NAMALWA (cell line): ENCODE results near the gene PRKCE.

Source experiments
- DNase-seq: peaks from one replicate; pipeline ENCODE4 v3.0.0-alpha.2; 2015; ENCODE audit warnings: low spot score

The PRKCE gene

GRCh38 chr2:46045888-46046287 is 394.4 kb downstream of the PRKCE start:
- DNase-seq = no peak

DNA sequence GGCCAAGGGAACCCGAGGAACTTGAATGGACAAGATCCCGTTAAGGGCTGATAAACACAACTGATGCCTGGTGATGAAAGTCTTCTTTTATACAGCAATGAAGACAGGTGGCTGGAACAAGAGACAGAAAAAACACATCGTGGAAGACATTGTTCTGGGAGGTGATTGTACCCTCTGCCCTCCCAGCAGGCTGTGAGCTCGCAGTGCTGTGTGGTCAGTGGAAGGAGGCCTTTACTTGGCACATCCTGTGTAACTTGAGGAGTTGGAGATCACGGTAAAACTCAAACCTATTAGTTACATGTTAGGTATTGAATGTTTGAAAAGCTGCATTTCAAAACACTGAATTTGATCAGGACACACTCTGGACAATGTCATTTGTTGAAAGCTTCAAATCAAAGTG is 395.8 kb downstream of the PRKCE start:
- DNase-seq = no peak

DNA sequence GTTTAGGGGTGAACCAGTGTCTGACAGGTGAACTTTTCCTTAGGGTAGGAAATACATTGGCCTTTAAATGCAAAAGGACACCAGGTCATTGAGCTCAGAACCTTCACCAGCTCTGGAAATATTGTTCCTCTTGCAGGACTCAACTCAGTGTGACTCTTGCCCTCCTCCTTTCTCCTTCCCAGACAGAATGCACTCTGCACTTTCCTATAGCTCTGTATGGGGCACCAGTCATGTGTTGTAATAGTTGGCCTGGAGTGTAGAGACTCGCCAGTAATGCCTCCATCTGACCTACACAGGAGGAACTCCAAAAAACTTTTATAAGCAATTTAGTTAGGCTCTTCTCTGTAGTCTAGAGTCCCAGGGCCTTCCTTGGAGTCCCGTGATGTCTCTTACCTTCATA is 397.2 kb downstream of the PRKCE start:
- no peak for DNase-seq

- DNase-seq = no peak
Measured at GRCh38 chr2:46050027-46050426, 398.6 kb downstream of the PRKCE start.

- no peak for DNase-seq
Measured at GRCh38 chr2:46050489-46050888, 399.0 kb downstream of the PRKCE start.

DNA sequence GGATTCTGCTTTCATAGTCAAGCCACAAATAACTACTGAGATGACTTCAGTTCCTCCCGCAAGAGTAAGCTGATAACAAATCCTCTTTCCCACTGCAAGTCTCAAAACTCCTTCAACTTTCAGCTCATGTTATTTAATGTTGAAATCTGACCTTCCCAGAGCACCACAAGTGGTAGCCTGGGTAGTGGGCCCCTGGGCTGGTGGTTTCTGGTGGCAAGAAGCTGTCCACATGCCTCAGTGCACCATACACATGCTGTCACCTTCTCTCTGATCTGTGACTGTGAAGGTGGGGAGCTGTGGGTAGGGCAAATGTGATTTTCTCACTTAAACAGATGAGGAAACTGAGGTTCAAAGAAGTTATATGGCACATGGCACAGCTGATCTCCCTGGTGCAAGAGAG is 399.6 kb downstream of the PRKCE start:
- no peak for DNase-seq

DNA sequence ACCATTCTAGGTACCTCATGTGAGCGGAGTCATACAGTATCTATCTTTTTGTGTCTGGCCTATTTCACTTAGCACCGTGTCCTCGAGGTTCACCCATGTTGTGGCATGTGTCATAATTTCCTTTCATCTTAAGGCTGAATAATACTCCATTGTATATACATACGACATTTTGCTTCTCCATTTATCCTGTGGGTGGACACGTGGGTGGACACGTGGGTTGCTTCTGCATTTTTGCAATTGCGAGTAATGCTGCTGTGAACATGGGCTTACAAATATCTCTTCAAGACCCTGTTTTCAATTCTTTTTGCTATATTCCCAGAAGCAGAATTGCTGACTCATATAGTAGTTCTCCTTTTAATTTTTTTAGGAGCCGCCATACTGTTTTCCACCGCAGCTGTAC is 402.1 kb downstream of the PRKCE start:
- DNase-seq = no peak

- no peak for DNase-seq
Measured at GRCh38 chr2:46056541-46056940, 405.1 kb downstream of the PRKCE start.

DNA sequence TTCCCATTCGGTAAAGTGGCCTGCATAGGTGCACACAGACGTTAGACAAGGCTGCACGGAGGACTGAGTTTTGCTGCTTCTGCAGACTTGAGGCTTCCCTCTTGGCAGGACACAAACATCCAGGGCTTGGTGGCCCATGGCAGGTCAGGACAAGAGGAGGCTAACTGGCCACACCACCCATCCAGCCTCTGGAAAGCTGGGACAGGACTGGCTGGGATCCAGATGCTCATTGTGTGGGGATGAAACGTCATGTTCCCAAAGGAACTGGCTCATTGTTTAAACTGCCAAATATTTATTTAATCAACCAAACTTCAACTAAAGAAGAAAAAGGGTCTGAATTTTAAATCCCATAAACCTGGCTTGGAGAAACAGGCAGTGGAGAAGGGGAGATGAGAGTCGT is 406.7 kb downstream of the PRKCE start:
- no peak for DNase-seq

DNA sequence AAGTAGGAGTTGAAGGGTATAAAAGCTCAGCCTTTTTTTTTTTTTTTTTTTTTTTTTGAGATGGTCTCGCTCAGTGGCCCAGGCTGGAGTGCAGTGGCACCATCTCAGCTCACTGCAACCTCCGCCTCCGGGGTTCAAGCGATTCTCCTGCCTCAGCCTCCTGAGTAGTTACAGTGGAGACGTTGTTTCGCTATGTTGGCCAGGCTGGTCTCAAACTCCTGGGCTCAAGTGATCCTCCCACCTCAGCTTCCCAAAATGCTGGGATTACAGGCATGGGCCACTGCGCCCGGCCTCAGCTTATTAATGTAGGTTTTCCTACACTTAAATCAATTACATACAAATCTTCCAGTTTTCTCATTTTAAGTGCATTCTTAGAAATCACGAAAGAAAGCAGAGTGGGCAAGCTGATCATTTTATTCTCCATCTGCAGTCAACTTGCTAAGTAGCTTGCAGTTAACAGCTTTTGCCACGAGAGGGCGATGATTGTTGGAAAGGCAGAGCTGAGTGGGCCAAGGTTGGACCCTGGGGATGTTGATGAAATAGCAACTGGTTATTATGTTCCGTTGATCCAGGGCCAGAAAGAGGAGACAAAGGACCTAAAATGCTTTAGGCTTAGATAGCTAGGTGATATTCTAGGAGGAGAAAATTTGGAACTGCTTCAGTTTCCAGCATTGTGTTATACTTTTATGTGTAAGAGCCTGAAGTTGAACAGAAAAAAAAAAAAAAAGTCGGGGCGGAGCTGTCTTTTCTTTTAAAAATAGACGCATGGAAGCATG is 411.4 kb downstream of the PRKCE start:
- peak; percentile 84 for DNase-seq

- DNase-seq = no peak
Measured at GRCh38 chr2:46064396-46064795, 412.9 kb downstream of the PRKCE start.

DNA sequence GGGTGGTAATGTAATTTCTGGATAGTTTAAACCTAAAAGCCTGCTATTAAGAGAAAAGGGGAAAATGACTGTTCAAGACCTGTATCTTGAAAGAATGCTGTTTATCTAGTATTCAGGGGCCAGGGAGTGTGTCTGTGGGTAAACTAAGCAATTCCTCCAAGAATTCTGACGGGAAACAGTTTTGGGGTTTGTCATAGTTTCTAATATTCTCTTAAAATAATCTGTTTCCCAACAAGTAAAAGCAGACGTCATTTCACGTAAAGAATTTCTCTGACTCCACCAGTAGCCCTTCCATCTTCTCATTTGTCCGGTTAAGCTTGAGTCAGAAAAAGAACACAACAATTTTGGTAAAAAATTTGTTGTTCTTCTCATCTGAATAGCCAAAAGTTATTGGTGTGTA is 413.7 kb downstream of the PRKCE start:
- DNase-seq = no peak

DNA sequence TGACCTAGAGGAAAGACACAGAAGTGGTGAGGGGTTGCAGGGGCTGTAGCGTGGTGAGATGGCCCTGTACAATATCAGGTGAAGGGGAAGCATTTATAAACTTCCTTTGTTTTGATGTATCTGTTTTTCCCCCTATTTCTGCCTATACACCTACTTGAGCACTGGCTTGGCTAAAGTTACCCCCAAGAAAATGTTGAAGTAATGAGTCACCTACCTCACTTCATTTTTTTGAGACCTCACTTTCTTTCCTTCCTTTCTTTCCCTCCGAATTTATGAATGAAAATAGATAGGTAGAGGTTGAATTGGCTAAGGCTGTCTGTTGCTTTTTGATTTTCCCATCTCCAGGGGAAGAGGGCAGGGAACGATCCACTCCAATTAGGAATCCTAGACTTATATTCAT is 414.6 kb downstream of the PRKCE start:
- no peak for DNase-seq

DNA sequence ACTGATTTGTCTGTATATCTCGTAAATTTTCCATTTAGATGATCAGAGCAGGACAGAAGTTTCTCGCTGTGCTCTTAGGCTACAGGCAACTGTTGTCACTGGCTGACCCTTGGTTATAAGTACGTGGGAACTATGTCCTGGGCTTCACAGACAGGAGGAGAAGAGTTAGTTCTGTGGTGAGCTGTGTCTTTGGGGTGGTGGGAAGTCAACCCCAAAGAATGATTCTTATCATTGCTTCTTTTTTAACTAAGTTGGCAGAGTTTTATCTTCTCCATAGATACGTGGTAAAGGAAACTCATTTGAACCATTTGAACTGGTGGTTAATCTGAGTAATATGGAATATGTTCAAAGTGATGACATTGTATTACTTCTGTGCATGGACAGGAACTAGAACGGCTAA is 415.1 kb downstream of the PRKCE start:
- no peak for DNase-seq

DNA sequence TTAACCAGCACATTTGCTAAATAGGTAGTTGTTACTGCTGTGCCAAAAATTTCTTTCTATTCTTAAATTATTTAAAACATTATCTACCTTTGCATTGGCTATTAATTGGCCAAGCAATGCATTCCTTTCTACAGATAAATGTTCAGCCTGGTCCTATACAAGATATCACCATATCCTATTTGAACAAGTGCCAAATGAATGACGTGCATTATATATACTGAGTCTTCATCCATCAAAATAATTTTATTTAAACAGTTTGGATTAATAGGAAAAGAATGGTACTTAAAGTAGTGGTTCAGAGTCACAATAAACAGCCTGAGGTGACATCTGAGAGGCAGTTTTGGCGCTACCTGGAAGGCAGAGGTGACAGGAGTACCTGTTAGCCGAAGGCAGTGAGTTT is 415.6 kb downstream of the PRKCE start:
- DNase-seq = no peak

GRCh38 chr2:46067501-46068305 is 416.2 kb downstream of the PRKCE start:
- no peak for DNase-seq

DNA sequence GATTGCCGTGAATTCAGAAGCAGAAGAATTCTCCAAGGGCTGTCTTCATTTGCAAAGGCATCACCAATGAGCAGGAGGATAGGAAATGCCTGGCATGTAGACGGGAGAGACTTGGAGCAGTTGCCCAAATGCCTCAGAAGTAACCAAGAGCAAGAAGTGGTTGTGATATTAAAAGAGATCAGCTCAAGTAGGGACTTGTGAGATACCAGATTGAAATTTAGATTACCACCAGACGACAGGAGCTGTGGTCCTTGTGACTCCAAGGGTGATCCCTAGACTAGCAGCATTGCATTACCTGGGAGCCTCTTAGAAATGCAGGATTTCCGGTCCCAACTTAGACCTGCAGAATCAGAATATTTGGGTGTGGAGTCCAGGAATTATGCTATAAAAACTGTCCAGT is 417.2 kb downstream of the PRKCE start:
- DNase-seq = no peak

DNA sequence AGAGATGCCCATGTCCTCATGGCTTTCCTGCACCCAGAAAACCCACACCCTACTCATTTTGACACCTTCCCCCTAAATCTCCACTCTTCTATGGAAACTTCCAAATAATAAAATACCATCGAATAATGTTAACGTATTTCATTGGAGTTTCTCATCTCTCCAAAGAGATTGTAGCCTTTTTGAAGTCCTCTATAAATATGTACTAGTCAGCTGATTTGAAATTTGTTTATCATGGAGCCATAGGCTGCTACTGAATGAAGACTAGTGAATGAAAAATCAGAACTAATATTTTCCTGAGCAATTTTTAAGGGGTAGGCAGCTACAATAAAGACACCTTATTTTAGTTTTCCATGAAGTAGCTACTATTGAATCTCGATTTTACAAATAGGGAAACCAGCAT is 419.6 kb downstream of the PRKCE start:
- DNase-seq = no peak

GRCh38 chr2:46072101-46072820 is 420.8 kb downstream of the PRKCE start:
- DNase-seq = no peak

DNA sequence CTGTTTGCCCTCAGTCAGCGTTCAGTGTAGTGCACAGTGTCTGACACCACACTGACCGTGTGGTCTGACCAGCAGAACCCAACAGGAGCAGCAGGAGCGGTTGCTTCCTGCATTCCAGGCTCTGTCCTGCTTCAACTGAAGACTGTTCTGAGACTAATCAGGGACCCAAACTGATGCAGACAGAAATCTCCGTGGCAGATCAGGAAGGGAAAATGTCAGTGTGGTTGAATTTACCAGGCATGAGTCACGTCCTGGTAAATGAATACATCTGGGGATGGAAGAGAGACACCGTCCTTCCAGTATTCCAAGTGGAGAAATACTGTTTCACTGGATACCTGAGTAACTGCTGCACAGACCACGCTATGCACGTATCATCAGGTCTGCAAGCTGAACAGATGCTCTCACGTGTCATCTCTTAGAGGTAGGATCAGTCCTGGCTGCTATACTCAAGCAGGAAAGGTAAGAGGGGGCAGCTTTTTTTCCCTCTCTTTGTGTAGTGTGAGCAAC is 422.1 kb downstream of the PRKCE start:
- no peak for DNase-seq

DNA sequence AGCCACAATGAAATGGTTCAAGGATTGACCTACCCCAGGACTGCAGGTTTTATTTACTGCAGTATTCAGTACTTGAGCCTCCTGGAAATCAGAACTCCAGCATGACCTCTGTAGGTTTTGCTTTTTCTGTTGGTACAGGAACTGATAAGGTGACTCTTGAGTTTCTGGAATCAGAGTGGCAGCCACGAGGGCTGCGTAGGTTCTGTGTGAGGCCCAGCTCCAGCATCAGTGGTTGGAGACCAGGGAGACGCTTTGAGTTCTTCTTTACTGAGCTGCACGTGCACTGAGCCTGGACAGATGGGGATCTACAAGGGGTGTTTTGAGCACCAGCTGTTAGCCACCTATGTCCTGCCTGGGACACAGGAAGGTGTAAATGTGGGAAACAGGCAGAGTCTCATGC is 423.0 kb downstream of the PRKCE start:
- DNase-seq = no peak

DNA sequence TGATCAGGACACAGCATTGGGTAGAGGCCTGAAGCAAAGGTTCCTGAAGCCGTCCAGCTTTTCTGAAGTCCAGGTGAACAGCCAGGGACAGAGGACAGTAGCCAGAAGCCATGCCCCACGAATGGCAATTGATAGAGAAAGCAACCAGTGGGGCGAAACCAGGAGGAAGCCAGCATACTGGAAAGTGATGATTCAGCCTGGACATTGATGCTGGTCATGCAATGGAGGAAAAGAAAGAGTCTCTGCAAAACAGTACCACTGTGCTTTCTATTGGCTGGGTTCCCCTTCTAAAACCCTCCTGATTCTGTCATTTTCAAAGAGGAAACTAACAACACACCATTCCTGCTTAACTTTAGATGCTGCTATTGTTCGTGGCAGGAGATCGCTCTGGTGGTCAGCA is 424.4 kb downstream of the PRKCE start:
- no peak for DNase-seq

- no peak for DNase-seq
Measured at GRCh38 chr2:46076251-46076650, 424.8 kb downstream of the PRKCE start.
